Neural progenitor cell (in vitro differentiated cells): ENCODE results near the gene AP5Z1.

Experiments
- CTCF ChIP-seq: fragments of 200-600 bp; sonication (generic); IDR thresholded peaks from 2 replicates; pipeline ENCODE4 v1.5.1; 2017; ENCODE audit warnings: antibody characterized with exemption, mild to moderate bottlenecking
- EZH2 ChIP-seq: fragments of 200-600 bp; sonication (generic); IDR thresholded peaks from 2 replicates; pipeline ENCODE4 v1.6.1; 2017; ENCODE audit warnings: antibody characterized with exemption, mild to moderate bottlenecking, moderate library complexity

GRCh38 chr7:4781366-4782069 is 6.1 kb downstream of the AP5Z1 start:
- TF ChIP-seq CTCF (no peak), EZH2 (no peak)
